Measurements from ENCODE around the gene RASAL2. TPM values are rescaled to one million over a fixed set of nuclear protein-coding genes. Genes with fewer than 3 reads are reported as not detected.

The RASAL2 gene
- total and polyA plus RNA-seq, 2 experiments from 2014 or later = 16.0 to 42.2 TPM

DNA sequence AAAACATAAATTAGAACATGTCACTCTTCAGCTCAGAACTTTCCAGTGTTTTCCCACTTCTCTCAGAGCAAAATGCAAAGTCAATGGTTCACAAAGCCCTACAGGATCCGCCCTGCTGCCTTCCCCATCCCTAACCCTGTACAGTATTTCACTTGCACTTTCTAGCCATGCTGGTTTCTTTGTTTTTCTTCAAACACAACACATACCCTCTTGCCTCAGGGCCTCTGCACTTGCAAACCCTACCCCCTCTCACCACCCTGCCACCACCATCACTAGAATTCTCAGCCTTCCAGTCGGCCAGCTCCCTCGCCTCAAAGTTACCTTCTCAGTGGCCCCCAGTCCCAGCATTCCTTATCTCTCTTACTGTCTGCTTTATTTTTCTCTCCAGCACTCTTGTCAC lies 436.6 kb downstream of the RASAL2 start:
- Histone ChIP-seq H3K79me2 (replicated peaks; ENCODE audit: insufficient read depth) (no peaks in the 10 kb centered on the region), H3F3A (replicated peaks; ENCODE audit: low read depth) (no peaks in the 10 kb centered on the region), H3K4me3 (no peak overlapping the region), H3K4me2 (no peak overlapping the region), H3K4me1 (ENCODE audit: insufficient read depth) (no peaks in the 10 kb centered on the region), H2AFZ (no peak overlapping the region), H3K27ac (ENCODE audit: low read depth) (no peak overlapping the region), H3K36me3 (ENCODE audit: insufficient read depth) (no peaks in the 10 kb centered on the region), H3K27me3 (ENCODE audit: insufficient read depth) (no peaks in the 10 kb centered on the region), H3K9me2 (ENCODE audit: insufficient read depth) (0 out of 2 replicates have a peak, but pooled peaks cover 4% of the 10 kb centered on the region), H4K20me1 (replicated peaks; ENCODE audit: insufficient read depth) (no peaks in the 10 kb centered on the region)
- DNase-seq (ENCODE audit: low spot score) (no peak), ATAC-seq (no peak)
- no peak for TF ChIP-seq ZNF331 (CRISPR knock-in tag; IDR thresholded peaks at IDR 0.05; ENCODE audit: low read depth)
- TF ChIP-seq EZH2phosphoT487 (IDR thresholded peaks at IDR 0.05; ENCODE audit: unreplicated experiment) = no peak
- TF ChIP-seq ZNF114 (CRISPR knock-in tag; IDR thresholded peaks at IDR 0.05) = no peak
- TF ChIP-seq NANOG (IDR thresholded peaks at IDR 0.05; ENCODE audit: borderline replicate concordance) = no peak
- TF ChIP-seq, protein P1, sequence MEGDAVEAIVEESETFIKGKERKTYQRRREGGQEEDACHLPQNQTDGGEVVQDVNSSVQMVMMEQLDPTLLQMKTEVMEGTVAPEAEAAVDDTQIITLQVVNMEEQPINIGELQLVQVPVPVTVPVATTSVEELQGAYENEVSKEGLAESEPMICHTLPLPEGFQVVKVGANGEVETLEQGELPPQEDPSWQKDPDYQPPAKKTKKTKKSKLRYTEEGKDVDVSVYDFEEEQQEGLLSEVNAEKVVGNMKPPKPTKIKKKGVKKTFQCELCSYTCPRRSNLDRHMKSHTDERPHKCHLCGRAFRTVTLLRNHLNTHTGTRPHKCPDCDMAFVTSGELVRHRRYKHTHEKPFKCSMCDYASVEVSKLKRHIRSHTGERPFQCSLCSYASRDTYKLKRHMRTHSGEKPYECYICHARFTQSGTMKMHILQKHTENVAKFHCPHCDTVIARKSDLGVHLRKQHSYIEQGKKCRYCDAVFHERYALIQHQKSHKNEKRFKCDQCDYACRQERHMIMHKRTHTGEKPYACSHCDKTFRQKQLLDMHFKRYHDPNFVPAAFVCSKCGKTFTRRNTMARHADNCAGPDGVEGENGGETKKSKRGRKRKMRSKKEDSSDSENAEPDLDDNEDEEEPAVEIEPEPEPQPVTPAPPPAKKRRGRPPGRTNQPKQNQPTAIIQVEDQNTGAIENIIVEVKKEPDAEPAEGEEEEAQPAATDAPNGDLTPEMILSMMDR (conservative IDR thresholded peaks at IDR 0.05; ENCODE audit: low read depth in 2 of 2) = no peak
- no peak for TF ChIP-seq JUNB (IDR thresholded peaks at IDR 0.05; ENCODE audit: unreplicated experiment)
- no peak for TF ChIP-seq CREB1 (CRISPR knock-in tag; IDR thresholded peaks at IDR 0.05; ENCODE audit: low read depth)
- TF ChIP-seq, protein P2, sequence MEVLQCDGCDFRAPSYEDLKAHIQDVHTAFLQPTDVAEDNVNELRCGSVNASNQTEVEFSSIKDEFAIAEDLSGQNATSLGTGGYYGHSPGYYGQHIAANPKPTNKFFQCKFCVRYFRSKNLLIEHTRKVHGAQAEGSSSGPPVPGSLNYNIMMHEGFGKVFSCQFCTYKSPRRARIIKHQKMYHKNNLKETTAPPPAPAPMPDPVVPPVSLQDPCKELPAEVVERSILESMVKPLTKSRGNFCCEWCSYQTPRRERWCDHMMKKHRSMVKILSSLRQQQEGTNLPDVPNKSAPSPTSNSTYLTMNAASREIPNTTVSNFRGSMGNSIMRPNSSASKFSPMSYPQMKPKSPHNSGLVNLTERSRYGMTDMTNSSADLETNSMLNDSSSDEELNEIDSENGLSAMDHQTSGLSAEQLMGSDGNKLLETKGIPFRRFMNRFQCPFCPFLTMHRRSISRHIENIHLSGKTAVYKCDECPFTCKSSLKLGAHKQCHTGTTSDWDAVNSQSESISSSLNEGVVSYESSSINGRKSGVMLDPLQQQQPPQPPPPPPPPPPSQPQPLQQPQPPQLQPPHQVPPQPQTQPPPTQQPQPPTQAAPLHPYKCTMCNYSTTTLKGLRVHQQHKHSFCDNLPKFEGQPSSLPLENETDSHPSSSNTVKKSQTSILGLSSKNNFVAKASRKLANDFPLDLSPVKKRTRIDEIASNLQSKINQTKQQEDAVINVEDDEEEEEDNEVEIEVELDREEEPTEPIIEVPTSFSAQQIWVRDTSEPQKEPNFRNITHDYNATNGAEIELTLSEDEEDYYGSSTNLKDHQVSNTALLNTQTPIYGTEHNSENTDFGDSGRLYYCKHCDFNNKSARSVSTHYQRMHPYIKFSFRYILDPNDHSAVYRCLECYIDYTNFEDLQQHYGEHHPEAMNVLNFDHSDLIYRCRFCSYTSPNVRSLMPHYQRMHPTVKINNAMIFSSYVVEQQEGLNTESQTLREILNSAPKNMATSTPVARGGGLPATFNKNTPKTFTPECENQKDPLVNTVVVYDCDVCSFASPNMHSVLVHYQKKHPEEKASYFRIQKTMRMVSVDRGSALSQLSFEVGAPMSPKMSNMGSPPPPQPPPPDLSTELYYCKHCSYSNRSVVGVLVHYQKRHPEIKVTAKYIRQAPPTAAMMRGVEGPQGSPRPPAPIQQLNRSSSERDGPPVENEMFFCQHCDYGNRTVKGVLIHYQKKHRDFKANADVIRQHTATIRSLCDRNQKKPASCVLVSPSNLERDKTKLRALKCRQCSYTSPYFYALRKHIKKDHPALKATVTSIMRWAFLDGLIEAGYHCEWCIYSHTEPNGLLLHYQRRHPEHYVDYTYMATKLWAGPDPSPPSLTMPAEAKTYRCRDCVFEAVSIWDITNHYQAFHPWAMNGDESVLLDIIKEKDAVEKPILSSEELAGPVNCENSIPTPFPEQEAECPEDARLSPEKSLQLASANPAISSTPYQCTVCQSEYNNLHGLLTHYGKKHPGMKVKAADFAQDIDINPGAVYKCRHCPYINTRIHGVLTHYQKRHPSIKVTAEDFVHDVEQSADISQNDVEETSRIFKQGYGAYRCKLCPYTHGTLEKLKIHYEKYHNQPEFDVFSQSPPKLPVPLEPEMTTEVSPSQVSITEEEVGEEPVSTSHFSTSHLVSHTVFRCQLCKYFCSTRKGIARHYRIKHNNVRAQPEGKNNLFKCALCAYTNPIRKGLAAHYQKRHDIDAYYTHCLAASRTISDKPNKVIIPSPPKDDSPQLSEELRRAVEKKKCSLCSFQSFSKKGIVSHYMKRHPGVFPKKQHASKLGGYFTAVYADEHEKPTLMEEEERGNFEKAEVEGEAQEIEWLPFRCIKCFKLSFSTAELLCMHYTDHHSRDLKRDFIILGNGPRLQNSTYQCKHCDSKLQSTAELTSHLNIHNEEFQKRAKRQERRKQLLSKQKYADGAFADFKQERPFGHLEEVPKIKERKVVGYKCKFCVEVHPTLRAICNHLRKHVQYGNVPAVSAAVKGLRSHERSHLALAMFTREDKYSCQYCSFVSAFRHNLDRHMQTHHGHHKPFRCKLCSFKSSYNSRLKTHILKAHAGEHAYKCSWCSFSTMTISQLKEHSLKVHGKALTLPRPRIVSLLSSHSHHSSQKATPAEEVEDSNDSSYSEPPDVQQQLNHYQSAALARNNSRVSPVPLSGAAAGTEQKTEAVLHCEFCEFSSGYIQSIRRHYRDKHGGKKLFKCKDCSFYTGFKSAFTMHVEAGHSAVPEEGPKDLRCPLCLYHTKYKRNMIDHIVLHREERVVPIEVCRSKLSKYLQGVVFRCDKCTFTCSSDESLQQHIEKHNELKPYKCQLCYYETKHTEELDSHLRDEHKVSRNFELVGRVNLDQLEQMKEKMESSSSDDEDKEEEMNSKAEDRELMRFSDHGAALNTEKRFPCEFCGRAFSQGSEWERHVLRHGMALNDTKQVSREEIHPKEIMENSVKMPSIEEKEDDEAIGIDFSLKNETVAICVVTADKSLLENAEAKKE (CRISPR knock-in tag; IDR thresholded peaks at IDR 0.05) = no peak
- no peak for TF ChIP-seq STAT1 (IDR thresholded peaks at IDR 0.05; ENCODE audit: unreplicated experiment)
- TF ChIP-seq POLR2AphosphoS5 (IDR thresholded peaks at IDR 0.05; ENCODE audit: low read depth) = no peak
- no peak for TF ChIP-seq EZH2 (IDR thresholded peaks at IDR 0.05; ENCODE audit: low read depth, unreplicated experiment)
- TF ChIP-seq, protein P3, sequence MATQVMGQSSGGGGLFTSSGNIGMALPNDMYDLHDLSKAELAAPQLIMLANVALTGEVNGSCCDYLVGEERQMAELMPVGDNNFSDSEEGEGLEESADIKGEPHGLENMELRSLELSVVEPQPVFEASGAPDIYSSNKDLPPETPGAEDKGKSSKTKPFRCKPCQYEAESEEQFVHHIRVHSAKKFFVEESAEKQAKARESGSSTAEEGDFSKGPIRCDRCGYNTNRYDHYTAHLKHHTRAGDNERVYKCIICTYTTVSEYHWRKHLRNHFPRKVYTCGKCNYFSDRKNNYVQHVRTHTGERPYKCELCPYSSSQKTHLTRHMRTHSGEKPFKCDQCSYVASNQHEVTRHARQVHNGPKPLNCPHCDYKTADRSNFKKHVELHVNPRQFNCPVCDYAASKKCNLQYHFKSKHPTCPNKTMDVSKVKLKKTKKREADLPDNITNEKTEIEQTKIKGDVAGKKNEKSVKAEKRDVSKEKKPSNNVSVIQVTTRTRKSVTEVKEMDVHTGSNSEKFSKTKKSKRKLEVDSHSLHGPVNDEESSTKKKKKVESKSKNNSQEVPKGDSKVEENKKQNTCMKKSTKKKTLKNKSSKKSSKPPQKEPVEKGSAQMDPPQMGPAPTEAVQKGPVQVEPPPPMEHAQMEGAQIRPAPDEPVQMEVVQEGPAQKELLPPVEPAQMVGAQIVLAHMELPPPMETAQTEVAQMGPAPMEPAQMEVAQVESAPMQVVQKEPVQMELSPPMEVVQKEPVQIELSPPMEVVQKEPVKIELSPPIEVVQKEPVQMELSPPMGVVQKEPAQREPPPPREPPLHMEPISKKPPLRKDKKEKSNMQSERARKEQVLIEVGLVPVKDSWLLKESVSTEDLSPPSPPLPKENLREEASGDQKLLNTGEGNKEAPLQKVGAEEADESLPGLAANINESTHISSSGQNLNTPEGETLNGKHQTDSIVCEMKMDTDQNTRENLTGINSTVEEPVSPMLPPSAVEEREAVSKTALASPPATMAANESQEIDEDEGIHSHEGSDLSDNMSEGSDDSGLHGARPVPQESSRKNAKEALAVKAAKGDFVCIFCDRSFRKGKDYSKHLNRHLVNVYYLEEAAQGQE (IDR thresholded peaks at IDR 0.05; ENCODE audit: unreplicated experiment) = no peak
- TF ChIP-seq, protein P4, sequence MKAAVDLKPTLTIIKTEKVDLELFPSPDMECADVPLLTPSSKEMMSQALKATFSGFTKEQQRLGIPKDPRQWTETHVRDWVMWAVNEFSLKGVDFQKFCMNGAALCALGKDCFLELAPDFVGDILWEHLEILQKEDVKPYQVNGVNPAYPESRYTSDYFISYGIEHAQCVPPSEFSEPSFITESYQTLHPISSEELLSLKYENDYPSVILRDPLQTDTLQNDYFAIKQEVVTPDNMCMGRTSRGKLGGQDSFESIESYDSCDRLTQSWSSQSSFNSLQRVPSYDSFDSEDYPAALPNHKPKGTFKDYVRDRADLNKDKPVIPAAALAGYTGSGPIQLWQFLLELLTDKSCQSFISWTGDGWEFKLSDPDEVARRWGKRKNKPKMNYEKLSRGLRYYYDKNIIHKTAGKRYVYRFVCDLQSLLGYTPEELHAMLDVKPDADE (IDR thresholded peaks at IDR 0.05) = no peak
- H3K9me3 Mint-ChIP-seq = no peaks in the 10 kb centered on the region; the same call in 2 of the 3 replicates
- H3K36me3 Mint-ChIP-seq (ENCODE audit: low read depth) = no peaks in the 10 kb centered on the region
- no peak overlapping the region for H3K4me3 Mint-ChIP-seq
- no peak overlapping the region; the same call in 1 of the 2 replicates for H3K27ac Mint-ChIP-seq
- H3K4me1 Mint-ChIP-seq = no peaks in the 10 kb centered on the region; the same call in 2 of the 3 replicates
- H3K27me3 Mint-ChIP-seq (ENCODE audit: insufficient read depth, low read depth, poor library complexity) = peaks cover 10% of the 10 kb centered on the region

Measured in GM23338 (cell line).